ENCODE results near the gene ERC2. TPM values are rescaled to one million over a fixed set of nuclear protein-coding genes. Genes with fewer than 3 reads are reported as not detected.

ERC2 gene
- total RNA-seq, 1 experiment from 2014 or later = 0.47 TPM

DNA sequence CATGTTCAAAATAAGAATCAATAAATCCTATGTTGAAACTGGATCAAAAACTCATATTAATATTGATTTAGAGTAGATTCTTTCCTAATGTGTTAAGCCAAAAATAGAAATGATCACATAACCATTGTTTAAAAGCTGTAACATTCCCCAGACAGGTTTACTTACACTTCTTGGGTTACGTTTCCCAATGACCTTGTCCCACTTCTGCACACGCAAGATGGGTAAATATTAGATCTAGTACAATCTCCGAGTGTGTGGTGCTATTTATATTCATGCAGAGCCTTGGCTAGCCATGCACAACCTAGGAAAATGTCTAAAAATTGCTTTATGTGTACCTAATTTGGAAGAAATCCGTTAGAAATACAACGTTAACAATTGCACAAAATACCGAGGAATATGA is 39.6 kb downstream of the ERC2 start:
- DNase-seq (ENCODE audit: extremely low read depth, low read depth) = no peak

DNA sequence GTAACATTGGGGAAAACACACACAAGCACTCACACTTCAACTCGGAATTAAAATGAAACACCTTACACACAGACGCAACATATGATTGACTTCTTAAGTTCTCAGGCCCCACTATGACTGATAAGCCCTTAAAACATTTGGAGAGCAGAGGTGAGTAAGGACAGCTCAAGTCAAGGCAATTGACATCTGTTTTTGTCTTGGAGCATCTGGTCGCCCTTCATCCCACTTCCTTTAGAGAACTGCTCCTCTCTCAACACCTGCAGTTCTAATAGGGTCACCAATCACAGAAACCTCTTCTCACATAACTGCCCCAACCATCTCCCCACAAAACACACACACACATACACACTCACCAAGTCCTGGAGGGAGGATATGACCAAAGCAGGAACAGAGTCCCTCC is 43.4 kb downstream of the ERC2 start:
- DNase-seq (ENCODE audit: extremely low read depth, low read depth) = no peak

DNA sequence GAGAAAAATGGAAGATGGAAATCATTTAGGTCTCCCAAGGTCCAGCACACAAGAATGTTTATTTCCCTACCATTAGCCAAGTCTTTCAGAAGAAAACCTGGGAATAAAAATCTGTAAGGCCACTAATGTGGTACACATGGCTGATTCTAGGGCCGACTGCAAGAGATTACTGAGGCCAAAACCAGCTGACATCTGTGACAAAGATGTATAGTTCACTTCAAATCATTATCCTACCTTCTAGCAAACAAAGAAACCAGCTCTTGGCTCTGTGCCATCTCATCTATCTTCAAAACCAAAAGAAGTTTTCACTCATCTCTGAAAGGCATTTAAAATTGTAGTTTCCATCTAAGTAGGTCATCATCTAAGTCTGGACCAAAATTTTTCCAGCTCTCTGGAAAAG is 43.9 kb downstream of the ERC2 start:
- no peak for DNase-seq (ENCODE audit: extremely low read depth, low read depth)

DNA sequence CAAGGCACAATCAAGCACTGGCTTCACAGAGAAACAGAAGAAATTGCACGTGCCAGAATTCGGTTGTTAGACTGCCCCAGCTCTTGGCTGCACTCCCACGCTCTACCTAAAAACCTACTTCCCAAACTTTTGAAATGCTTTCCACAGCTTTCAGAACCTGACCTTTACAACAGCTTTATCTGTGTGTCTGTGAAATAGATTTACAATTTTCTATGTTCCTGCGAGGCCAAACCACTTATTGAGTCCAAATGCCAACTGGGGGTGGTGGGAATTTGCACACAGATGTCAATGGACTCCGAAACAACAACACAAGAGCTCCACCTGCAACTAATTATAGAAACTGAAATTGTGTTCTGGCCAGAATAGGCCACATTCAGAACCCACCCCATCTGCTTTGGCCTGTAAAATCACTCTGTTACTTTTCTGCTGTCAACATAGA is 44.6 kb downstream of the ERC2 start:
- no peak for DNase-seq (ENCODE audit: extremely low read depth, low read depth)

DNA sequence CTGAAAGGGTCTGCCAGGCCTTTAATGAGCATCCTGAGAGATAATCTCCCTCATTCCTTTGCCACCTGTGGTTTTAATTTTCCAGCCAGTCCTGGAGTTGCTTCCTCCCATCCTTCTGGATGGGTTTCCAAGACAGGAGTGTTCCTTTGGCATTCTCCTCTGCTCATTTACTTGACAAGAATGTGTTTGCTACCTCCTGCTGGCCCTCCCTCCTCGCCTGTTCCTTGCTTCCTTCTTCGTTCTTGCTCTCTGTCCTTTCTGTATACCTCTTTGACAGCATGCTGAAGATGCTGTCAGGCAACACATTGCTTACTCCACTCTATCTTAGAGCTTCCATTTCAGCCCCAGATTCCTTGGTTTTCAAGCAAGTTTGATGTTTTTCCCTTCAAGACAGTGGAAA is 46.0 kb downstream of the ERC2 start:
- no peak for DNase-seq (ENCODE audit: extremely low read depth, low read depth)

DNA sequence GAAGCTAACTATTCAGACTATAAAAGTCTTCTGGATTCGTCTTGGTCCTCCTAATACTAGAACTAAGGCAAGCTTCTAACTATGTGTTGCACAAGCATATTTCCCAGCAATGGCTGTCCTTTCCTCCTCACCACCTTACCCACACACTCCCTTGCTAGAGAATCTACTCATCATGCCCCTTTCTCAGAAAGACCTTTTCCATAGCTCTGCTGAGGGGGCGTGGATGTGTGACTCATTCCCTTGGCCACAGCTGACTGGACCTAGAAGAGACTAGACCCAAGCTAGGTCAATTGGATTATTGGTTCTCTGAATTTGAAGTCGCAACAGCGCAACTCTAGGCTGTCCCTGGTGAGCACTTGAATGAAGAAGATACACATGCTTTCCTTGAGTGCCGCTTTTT is 47.1 kb downstream of the ERC2 start:
- DNase-seq (ENCODE audit: extremely low read depth, low read depth) = no peak

DNA sequence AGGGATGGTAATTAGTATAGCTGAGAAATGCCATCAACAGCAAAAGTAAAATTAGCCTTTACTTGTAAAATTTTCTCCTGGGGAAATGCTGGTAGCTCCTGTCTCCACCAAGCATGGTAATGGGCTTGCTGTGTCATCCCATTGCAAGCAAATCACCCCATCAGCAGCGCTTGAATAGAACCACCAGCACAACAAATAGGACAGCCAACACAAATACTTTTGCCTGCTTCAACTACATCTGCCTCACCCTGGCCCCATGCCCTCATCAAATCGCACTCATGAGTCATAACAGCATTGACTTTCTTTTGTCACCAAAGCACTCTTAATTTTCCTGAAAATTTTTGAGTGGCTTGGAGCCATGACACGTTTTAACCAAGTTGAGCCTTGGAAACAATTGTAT is 52.6 kb downstream of the ERC2 start:
- no peak for DNase-seq (ENCODE audit: extremely low read depth, low read depth)

DNA sequence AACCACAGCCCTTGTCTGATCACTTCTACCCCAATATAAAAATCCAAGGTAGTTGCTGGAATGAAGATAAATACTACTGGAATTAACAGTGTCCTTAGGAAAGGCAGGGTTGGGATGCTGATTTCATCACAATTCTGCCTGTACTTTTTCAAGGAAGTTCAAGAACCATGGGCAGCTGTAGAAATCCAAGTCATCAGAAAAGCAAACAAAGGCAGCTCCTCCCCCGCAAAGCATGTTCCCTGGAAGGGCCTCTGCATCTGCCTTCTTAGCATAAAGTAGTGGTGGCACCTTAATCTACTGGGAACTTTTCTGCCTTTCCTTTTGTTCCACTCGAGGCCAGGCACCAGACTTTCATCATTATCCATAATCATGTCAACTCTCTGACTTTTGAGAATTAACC is 54.4 kb downstream of the ERC2 start:
- DNase-seq (ENCODE audit: extremely low read depth, low read depth) = no peak

DNA sequence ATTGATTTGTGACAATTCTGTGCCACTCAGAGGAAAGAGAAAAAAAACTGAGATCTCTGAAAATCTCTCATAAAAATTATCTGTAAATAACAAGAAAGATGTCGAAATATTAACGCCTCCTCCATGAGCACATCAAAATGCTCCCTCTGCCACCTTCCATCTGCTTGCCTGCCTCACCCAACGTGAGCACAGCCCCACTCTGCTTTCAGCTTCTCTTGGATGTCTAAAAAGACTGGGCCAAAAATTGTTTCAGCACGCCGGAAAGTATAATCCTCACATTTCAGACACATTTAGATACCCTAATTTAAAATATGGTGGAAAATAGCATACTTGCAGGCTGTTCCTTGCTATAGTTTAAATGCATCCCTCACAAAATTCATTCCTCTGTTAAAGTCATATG is 57.1 kb downstream of the ERC2 start:
- no peak for DNase-seq (ENCODE audit: extremely low read depth, low read depth)

DNA sequence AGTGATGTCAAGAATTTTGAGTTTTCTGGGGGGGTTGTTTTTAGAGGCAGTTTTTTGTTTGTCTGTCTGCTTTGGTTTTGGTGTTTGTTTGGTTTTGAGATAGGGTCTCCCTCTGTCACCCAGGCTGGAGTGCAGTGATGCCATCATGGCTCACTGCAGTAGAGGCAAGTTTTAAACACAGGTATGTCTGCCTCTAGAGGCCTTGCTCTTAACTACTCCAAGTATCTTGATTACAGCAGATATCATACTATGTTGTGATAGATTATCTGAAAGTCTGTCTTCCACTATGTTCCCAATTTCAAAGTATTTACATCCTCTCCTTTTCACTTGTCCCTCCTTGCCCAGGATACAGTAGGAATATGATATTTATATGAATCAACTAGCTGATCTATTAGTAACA is 57.7 kb downstream of the ERC2 start:
- DNase-seq (ENCODE audit: extremely low read depth, low read depth) = no peak

DNA sequence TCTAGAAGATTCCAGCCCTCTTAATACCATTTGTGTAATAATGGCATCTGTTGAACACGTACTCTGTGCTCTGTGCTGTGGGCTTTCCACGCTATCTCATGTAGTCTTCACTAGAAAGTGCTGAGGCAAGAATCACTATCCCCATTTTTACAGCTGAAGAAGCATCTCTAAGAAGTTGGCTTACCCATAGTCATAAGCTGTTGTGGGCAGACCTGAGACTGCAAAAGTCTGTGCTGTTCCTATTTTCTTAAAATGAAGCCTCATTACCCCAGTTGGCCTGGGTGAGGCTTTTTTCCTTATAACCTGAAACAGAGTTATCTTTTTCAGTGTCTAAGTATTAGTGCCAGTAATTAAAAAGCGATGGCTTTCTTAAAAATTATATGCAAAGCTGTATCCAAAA is 58.5 kb downstream of the ERC2 start:
- no peak for DNase-seq (ENCODE audit: extremely low read depth, low read depth)

DNA sequence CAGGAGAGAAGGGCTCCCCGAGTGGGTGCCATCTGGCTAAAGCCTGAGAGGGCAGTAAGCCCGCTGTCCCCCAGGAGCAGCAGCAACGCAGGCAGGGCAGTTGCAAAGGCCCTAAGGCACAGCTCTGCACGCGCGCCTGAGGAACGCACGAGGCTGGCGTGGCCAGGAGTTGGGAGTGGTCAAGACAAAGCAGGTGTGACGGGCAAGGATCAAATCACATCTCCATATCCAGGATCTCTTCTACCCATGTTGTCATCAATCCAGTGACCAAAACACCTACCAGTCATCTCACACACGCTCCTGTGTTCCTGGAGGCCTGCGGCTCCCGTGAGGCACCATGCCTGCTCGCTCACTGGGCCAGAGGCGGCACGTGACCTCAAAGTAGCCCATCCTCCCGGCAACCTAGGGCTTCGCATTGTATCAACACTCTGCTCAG is 59.5 kb downstream of the ERC2 start:
- DNase-seq (ENCODE audit: extremely low read depth, low read depth) = no peak

DNA sequence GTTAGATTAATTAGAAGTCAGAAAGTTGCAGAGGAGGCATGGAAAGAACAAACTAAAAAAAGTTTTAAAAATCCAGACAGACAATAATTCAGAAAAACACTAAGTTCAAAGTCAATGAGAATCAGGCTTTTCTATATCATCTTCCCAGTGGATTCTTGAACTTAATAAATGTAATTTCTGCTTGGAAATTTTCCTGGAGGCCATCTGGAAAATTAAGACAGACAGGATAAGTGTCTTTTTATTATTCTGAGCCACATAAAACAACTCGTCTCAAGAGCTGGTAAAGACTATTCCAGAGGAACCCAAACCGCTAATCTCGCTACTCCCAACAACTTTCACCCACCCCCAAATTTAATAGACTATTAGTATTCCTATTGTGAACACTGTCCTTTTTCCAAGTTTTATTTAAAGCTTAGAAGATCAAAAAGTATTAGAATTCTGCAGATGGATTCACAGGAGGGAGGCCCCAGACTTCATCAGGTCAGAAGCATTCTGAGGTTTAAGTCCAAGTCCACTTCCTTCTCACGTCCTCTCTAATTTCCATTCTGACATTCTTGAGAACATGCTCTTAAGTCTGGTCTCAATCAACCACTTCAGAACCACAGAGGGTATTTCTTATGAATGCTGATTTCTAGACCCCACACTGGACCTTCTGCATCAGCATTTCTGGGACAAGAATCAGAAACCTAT is 61.3 kb downstream of the ERC2 start:
- DNase-seq (ENCODE audit: extremely low read depth, low read depth) = no peak

DNA sequence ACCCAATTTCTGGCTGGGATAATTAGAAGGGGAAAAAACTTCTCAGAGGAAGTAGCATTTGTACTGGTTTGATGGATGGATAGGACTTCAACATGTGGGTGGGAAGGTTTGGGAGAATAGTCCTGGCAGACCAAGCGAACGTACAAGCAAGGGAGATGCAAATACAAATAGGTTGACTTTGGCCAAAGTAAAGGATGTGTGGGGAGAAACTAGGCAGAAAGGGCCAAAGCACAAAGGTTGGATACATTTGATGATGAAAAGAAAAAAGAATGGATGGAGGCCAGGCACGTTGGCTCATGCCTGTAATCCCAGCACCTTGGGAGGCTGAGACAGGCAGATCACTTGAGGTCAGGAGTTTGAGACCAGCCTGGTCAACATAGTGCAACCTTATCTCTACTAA is 63.4 kb downstream of the ERC2 start:
- no peak for DNase-seq (ENCODE audit: extremely low read depth, low read depth)

DNA sequence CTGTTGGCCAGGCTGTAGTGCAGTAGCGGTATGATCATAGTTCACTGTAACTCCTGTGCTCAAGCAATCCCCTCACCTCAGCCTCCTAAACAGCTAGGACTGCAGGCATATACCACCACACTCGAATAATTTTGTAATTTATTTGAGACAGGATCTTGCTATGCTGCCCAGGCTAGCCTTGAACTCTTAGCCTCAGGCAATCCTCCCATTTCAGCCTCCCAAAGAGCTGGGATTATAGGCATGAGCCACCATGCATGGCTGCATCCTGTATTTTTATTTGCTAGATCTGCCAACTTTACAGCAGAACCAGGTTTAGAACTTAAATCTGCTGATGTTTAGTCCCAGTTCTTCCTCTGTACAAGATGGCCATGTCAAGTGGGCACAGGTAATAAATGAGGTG is 69.6 kb downstream of the ERC2 start:
- DNase-seq (ENCODE audit: extremely low read depth, low read depth) = no peak

DNA sequence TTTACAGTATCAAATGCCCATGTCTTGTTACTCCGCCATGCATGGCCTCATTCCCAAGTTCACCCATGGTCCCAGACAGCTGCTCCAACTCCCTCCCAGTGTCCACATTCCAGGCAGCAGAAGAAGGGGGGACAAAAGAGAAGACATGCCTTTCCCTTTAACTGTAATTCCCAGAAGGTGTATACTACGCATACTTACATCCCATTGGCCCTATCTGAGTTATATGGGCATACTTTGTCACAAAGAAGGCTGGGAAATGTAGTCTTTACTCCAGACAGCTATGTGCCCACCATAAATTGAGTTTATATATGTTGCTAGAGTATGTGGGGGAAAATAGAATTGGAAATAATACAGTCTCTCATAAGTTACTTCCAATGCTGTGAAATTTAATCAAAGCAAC is 70.5 kb downstream of the ERC2 start:
- DNase-seq (ENCODE audit: extremely low read depth, low read depth) = no peak

DNA sequence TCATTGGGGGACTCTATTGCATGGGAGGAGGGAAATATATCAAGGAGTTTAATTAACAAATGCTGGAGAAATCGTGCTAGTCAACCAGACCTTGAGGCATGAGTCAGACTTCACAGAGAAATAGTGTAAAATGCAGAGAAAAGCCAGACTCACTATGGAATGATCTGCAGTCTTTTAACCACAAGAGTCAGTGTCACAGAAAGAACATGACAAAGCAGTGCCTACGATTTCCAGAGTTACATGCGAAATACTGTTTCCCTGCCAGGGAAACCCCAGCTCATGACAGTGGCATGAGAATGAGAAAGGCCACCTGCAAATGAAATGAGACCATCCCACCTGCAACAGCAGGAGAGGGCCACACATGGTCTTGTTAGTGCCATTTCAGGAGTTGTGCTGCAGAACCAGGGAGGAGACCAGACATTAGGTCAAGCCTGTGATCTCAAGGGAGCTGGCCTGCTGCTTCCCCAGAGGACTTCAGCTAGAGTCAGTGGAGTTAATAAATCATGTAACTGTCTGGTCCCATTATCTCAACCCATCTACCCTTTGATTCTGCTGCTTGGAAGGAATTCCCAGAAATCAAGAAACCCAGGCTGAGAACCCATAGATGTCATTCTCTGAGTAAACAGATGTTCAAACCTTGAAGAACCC is 79.0 kb downstream of the ERC2 start:
- DNase-seq (ENCODE audit: extremely low read depth, low read depth) = no peak

DNA sequence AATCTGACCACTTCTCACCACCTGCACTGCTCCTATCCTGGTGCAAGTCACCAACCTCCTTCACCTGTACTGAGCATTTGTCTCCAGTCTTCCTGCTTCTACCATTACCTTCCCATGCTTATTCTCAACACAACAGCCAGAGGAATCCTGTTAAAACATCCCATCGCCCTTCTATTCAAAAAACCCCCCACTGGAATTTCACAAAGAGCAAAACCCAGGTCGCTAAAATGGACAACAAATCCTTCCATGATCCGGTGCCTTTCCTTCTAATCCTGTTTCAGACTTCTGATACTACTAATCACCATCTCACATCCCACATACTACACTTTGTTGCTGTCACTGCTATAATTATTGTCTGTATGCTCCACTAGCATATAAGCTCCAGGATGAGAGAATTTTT is 85.2 kb downstream of the ERC2 start:
- DNase-seq (ENCODE audit: extremely low read depth, low read depth) = no peak

DNA sequence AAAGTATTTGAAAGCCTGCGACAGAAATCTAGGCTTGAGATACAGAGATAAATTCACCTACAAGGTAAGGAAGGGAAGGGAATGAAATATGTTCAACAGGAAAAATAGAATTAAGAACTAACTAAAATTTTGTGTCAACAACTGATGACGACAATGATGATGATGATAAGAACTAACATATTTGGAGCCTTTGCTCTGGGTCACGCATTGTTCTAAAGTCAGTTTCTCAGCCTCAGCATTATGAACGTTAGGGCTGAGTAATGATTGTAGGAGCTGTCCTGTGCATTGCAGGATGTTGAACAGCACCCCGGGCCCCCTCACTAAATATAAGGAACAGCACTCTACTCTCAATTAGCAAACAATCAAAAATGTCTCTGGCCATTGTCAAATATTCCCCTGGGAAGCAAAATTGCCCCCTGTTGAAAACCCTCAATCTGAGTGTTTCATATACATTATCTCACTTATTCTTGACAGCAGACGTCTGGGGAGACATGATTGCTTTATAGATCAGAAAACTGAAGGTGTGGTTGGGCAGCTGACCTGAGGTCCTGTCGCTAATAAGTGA is 88.5 kb downstream of the ERC2 start:
- no peak for DNase-seq (ENCODE audit: extremely low read depth, low read depth)

DNA sequence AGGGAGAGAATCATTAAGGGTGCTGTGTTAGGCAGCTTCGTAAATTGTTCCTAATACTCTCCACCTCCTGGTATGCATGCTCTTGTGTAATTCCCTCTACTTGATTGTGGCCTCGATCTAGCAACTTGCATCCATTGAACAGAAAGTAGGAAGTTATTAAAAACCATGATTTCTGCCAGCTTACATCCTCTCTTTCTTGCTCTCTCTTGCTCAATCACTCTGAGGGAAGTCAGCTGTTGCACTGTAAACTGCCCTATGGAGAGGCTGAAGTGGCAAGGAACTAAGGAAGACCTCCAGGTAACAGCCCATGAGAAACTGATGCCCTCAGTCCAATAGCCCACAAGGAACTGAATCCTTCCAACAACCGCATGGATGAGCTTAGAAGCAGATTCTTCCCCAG is 92.6 kb downstream of the ERC2 start:
- no peak for DNase-seq (ENCODE audit: extremely low read depth, low read depth)

DNA sequence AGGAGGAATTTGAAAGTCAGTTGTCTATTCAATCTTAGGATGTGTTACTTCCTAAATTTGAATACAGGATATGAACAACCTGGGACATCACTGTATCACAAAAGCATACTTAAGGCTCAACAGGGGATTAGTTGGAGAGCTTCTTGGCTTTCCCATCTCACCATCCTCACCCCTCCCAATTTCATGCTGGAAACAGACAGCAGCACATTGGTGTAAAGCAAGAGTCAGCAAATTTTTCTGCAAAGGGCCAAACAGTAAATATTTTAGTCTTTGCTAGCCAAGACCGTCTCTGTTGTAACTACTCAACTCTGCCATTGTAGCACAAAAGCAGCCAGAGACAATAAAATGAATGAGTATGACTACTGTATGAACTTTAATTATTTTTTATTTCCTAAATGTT is 94.9 kb downstream of the ERC2 start:
- no peak for DNase-seq (ENCODE audit: extremely low read depth, low read depth)

DNA sequence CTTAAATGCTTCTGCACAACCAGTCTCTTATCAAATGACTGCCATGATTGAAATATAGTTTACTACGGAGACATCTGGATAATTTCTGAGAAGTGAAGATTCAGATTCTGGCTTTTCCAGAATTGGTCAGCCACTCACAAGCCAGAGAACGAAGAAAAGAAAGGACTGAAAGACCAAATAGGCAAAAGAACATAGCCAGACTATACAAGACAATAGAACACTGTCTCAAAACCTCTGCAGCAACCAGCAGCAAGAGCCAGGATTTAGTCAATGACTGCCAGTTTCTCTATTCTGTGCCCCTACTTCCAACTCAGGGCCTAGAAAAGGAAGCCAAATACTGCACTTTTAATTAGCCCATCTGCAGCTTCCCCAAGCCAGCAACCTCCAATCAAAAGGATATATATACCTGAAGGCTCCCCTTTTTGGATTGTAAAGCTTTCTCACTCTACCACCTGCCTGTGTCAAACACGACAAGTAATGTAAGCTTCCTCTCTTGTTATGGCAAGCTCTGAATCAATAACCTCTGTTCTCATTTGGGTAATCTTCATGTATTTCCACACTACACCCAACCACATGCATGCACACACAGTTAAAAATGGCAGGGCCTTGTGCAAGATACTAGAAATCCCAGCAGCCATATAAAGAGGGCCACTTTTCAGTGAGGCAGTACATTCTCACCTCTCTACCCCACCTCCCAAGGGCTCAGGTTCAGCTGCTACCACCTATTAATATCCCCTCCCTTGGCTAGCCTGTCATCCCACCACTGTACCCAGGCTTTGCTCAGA is 97.1 kb downstream of the ERC2 start:
- no peak for DNase-seq (ENCODE audit: extremely low read depth, low read depth)
